Measurements from ENCODE around the gene EFHD2.

DNA sequence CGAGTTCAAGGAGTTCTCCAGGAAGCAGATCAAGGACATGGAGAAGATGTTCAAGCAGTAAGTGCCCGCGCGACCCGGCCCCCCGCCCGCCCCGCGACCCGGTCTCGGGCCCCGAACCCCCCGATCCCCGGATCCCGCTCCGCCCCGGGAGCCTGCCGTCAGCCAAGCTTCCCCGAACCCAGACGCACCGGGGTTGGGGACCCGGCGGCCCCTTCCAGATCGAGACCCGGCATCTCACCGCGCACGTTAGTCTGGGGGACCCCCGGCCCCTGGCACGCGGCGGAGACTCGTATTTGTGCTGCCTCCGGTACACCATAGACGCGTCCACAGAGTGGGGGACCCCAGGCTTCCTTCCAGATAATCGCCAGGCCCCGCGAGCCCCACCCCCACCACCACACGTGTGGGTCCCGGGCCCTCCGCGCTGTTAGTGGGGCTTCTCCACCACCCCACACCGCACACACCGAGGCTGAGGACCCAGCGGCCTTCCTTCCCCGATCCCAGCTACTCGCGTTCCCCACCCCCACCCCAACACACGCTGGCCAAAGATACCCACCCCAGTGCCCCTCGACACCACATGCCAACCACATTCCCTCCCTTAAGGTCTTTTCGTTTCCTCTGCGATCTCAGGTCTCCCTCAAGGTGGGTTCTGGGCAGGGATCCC lies 665 bp downstream of the EFHD2 start:
- TF ChIP-seq POLR2A (IDR thresholded peaks at IDR 0.05; ENCODE audit: low read depth, low read length) (no peak), POLR2AphosphoS5 (IDR thresholded peaks at IDR 0.05; ENCODE audit: low read depth, low read length) (no peak), TAF1 (IDR thresholded peaks at IDR 0.05; ENCODE audit: low read depth, low read length) (no peak), SPI1 (IDR thresholded peaks at IDR 0.05; ENCODE audit: low read depth, low read length) (no peak), PAX5 (IDR thresholded peaks at IDR 0.05; ENCODE audit: insufficient read depth, low read length, severe bottlenecking) (no peak)
